ENCODE results near the gene PAX4.

GRCh38 chr7:127638197-127638596 lies 20.3 kb upstream of the PAX4 start:
- no peak for TF ChIP-seq POLR2A (IDR thresholded peaks at IDR 0.05)
- no peak for TF ChIP-seq POLR2AphosphoS5 (IDR thresholded peaks at IDR 0.05)
